Neural crest cell (in vitro differentiated cells): ENCODE data around the gene B9D2. TPM values are rescaled to one million over a fixed set of nuclear protein-coding genes. Genes with fewer than 3 reads are reported as not detected.
A peak's percentile ranks its signal among the peaks of the same experiment; 100 is the strongest.

ENCODE experiments used
- DNase-seq: peaks from one replicate; pipeline ENCODE4 v3.0.0; 2021; ENCODE audit warnings: low read depth, mixed read lengths, low spot score
- H3K27ac Mint-ChIP-seq: one replicate; pipeline ENCODE4 v1.8.0; 2021; ENCODE audit warnings: mild to moderate bottlenecking, mixed read lengths; ENCODE audit not compliant: unreplicated experiment
- H3K27me3 Mint-ChIP-seq: 2 replicates; pipeline ENCODE4 v1.8.0; 2021; ENCODE audit warnings: low read depth, mild to moderate bottlenecking, mixed read lengths
- H3K36me3 Mint-ChIP-seq: 2 replicates; pipeline ENCODE4 v1.8.0; 2021; ENCODE audit warnings: low read depth, mild to moderate bottlenecking, mixed read lengths
- H3K4me1 Mint-ChIP-seq: 2 replicates; pipeline ENCODE4 v1.8.0; 2021; ENCODE audit warnings: mixed read lengths
- H3K4me3 Mint-ChIP-seq: one replicate; pipeline ENCODE4 v1.8.0; 2021; ENCODE audit warnings: mild to moderate bottlenecking, mixed read lengths
- H3K9me3 Mint-ChIP-seq: 2 replicates; pipeline ENCODE4 v1.8.0; 2021; ENCODE audit warnings: mixed read lengths
- CTCF ChIP-seq: fragments of 200-600 bp; sonication (generic); conservative IDR thresholded peaks from 2 replicates; pipeline ENCODE4 v1.5.0; 2021; ENCODE audit warnings: antibody characterized with exemption, mild to moderate bottlenecking
- total RNA-seq: library from RNA; stranded (reverse); gene quantifications from 2 replicates; pipeline ENCODE4 v1.2.1, GENCODE V29; 2021

The B9D2 gene
- total RNA-seq, 1 donor from 2014 or later = 13.8 TPM

GRCh38 chr19:41397086-41398049, 33.4 kb upstream of the B9D2 start, which contains the start of the genes BCKDHA and EXOSC5:
Gene BCKDHA (plus strand): TSS chr19:41397818. CDS start chr19:41397828, 10 bp downstream.
Gene EXOSC5 (minus strand): TSS chr19:41397359. CDS start chr19:41397328, 31 bp downstream.
- peak within 1 kb of the TSS; percentile 97 for H3K4me3 Mint-ChIP-seq

GRCh38 chr19:41395355-41395754, 31.4 kb upstream of the B9D2 start:
- Mint-ChIP-seq H3K27me3 (no peaks in the 10 kb centered on the region), H3K27ac (peak overlapping the region; percentile 70), H3K9me3 (no peaks in the 10 kb centered on the region), H3K36me3 (no peaks in the 10 kb centered on the region), H3K4me3 (peak overlapping the region; percentile 77), H3K4me1 (peaks cover 38% of the 10 kb centered on the region)
- no peak for TF ChIP-seq CTCF
- DNase-seq = no peak

More at GRCh38 chr19:41397086-41398049, 33.4 kb upstream of the B9D2 start, which contains the start of the genes BCKDHA and EXOSC5:
- H3K4me1 Mint-ChIP-seq = peaks cover 38% of the 10 kb centered on the region
- no peaks in the 10 kb centered on the region for H3K27me3 Mint-ChIP-seq
- no peaks in the 10 kb centered on the region for H3K9me3 Mint-ChIP-seq
- DNase-seq = peak; percentile 96
- peak within 1 kb of the TSS; percentile 100 for H3K27ac Mint-ChIP-seq
- TF ChIP-seq CTCF = no peak
- no peaks in the 10 kb centered on the region for H3K36me3 Mint-ChIP-seq

- no peak overlapping the region for H3K27ac Mint-ChIP-seq
- peaks cover 24% of the 10 kb centered on the region for H3K4me1 Mint-ChIP-seq
- no peaks in the 10 kb centered on the region for H3K9me3 Mint-ChIP-seq
- H3K27me3 Mint-ChIP-seq = no peaks in the 10 kb centered on the region
- H3K4me3 Mint-ChIP-seq = no peak overlapping the region
- H3K36me3 Mint-ChIP-seq = no peaks in the 10 kb centered on the region
- no peak for TF ChIP-seq CTCF
- no peak for DNase-seq
These were observed 28.8 kb upstream of the B9D2 start for GRCh38 chr19:41392775-41393174.

GRCh38 chr19:41391618-41392017, 27.7 kb upstream of the B9D2 start:
- no peaks in the 10 kb centered on the region for H3K36me3 Mint-ChIP-seq
- TF ChIP-seq CTCF = no peak

GRCh38 chr19:41386442-41386841, 22.5 kb upstream of the B9D2 start:
- peaks cover 2% of the 10 kb centered on the region for H3K36me3 Mint-ChIP-seq
- no peak overlapping the region for H3K27ac Mint-ChIP-seq
- H3K4me3 Mint-ChIP-seq = no peak overlapping the region

More at GRCh38 chr19:41391618-41392017, 27.7 kb upstream of the B9D2 start:
- H3K4me3 Mint-ChIP-seq = no peak overlapping the region
- no peak overlapping the region for H3K27ac Mint-ChIP-seq
- no peaks in the 10 kb centered on the region for H3K27me3 Mint-ChIP-seq
- H3K4me1 Mint-ChIP-seq = peaks cover 13% of the 10 kb centered on the region
- H3K9me3 Mint-ChIP-seq = no peaks in the 10 kb centered on the region
- DNase-seq = no peak

More at GRCh38 chr19:41386442-41386841, 22.5 kb upstream of the B9D2 start:
- no peak for DNase-seq
- Mint-ChIP-seq H3K4me1 (no peaks in the 10 kb centered on the region), H3K9me3 (no peaks in the 10 kb centered on the region), H3K27me3 (no peaks in the 10 kb centered on the region)
- TF ChIP-seq CTCF = no peak
